GM12891 (cell line): ENCODE measurements around the gene APBA2.

Experiments
- DNase-seq: peaks from one replicate; pipeline ENCODE4 v3.0.0; 2011; ENCODE audit warnings: low spot score; ENCODE audit not compliant: insufficient read length
- FAIRE-seq: peaks from 2 replicates; lab custom pipeline; 2011; peaks lifted over from hg19 to GRCh38; lab: Jason Lieb, UNC
- PAX5 ChIP-seq: IDR thresholded peaks from 2 replicates; pipeline ENCODE4 v1.6.1; 2011; ENCODE audit warnings: low read length, moderate library complexity, mild to moderate bottlenecking; ENCODE audit not compliant: insufficient read depth, severe bottlenecking
- POLR2A ChIP-seq: IDR thresholded peaks from 2 replicates; pipeline ENCODE4 v1.6.1; 2011; ENCODE audit warnings: low read depth, low read length, control low read depth
- POLR2AphosphoS5 ChIP-seq: IDR thresholded peaks from 2 replicates; pipeline ENCODE4 v1.6.1; 2011; ENCODE audit warnings: low read depth, low read length, control low read depth
- POU2F2 ChIP-seq: IDR thresholded peaks from 2 replicates; pipeline ENCODE4 v1.6.1; 2011; ENCODE audit warnings: low read depth, mild to moderate bottlenecking, control low read depth, low read length, moderate library complexity
- SPI1 ChIP-seq: IDR thresholded peaks from 2 replicates; pipeline ENCODE4 v1.6.1; 2011; ENCODE audit warnings: low read depth, low read length, control low read depth
- TAF1 ChIP-seq: IDR thresholded peaks from 2 replicates; pipeline ENCODE4 v1.6.1; 2011; ENCODE audit warnings: low read depth, low read length, control low read depth

The APBA2 gene

GRCh38 chr15:29138260-29138659 is 252.5 kb downstream of the APBA2 start:
- DNase-seq (no peak), FAIRE-seq (no peak)
- TF ChIP-seq POLR2A: no peak
- TF ChIP-seq POLR2AphosphoS5: no peak
- no peak for TF ChIP-seq POU2F2
- no peak for TF ChIP-seq SPI1
- no peak for TF ChIP-seq TAF1
- no peak for TF ChIP-seq PAX5

- no peak for FAIRE-seq
- TF ChIP-seq TAF1 (no peak), POLR2A (no peak), PAX5 (no peak), SPI1 (no peak), POU2F2 (no peak)
- no peak for DNase-seq
These were observed 253.3 kb downstream of the APBA2 start for GRCh38 chr15:29139072-29139471.

GRCh38 chr15:29139540-29140459 is 254.0 kb downstream of the APBA2 start:
- peak; percentile 85 for FAIRE-seq
- TF ChIP-seq SPI1: no peak
- no peak for TF ChIP-seq POU2F2
- TF ChIP-seq TAF1: no peak
- TF ChIP-seq PAX5: no peak
- TF ChIP-seq POLR2A: no peak
- no peak for TF ChIP-seq POLR2AphosphoS5
- DNase-seq: peak; percentile 87

- no peak for DNase-seq
- FAIRE-seq: no peak
- no peak for TF ChIP-seq TAF1
- TF ChIP-seq SPI1: no peak
- no peak for TF ChIP-seq POU2F2
- TF ChIP-seq POLR2AphosphoS5: no peak
- no peak for TF ChIP-seq POLR2A
- no peak for TF ChIP-seq PAX5
These were observed 254.9 kb downstream of the APBA2 start for GRCh38 chr15:29140475-29141307.

- FAIRE-seq: no peak
- DNase-seq: no peak
- TF ChIP-seq POU2F2: no peak
These were observed 255.7 kb downstream of the APBA2 start for GRCh38 chr15:29141308-29142128.

GRCh38 chr15:29142129-29142747 is 256.5 kb downstream of the APBA2 start:
- DNase-seq: no peak
- peak; percentile 61; the same call in 1 of the 2 replicates for TF ChIP-seq SPI1
- no peak for TF ChIP-seq POLR2A
- FAIRE-seq: no peak

- no peak for TF ChIP-seq POLR2A
- DNase-seq (no peak), FAIRE-seq (no peak)
These were observed 257.5 kb downstream of the APBA2 start for GRCh38 chr15:29143293-29143692.

- FAIRE-seq: no peak
These were observed 258.3 kb downstream of the APBA2 start for GRCh38 chr15:29143909-29144635.

More at GRCh38 chr15:29143909-29144635, 258.3 kb downstream of the APBA2 start:
- DNase-seq: no peak
- TF ChIP-seq POLR2AphosphoS5: no peak
- TF ChIP-seq POLR2A: no peak
- TF ChIP-seq SPI1: no peak
- TF ChIP-seq POU2F2: no peak
- no peak for TF ChIP-seq TAF1
- no peak for TF ChIP-seq PAX5
